Caco-2 (cell line): ENCODE results near the gene PLB1. TPM values are rescaled to one million over a fixed set of nuclear protein-coding genes. Genes with fewer than 3 reads are reported as not detected.

Source experiments
- BruUV-seq: library from RNA; stranded (reverse); fragments of 400-500 nt; replicated peaks from 2 replicates; lab custom pipeline; 2021; lab: Mats Ljungman, UMichigan
- CTCF ChIA-PET: fragments of 300-600 bp; sonication (Branson Sonifier 250); formaldehyde crosslinking; loops from one replicate; lab custom pipeline; 2022; ENCODE audit warnings: antibody characterized with exemption; lab: Charles Lee
- POLR2A ChIA-PET: fragments of 300-600 bp; sonication (Branson Sonifier 250); formaldehyde crosslinking; loops from one replicate; lab custom pipeline; 2022; ENCODE audit warnings: antibody characterized with exemption; lab: Charles Lee
- DNase-seq, 2 experiments: peaks; one replicate each; pipeline versions ENCODE4 v3.0.0 to v3.0.0-alpha.2; 2020 to 2022
- H3K27me3 ChIP-seq: replicated peaks from 2 replicates; pipeline ENCODE4 v1.6.0; 2011; ENCODE audit warnings: low read length; ENCODE audit not compliant: control insufficient read depth, insufficient read depth
- H3K36me3 ChIP-seq: 2 replicates; pipeline ENCODE4 v1.5.1; 2011; ENCODE audit warnings: low read length; ENCODE audit not compliant: control insufficient read depth, insufficient read depth
- H3K4me1 ChIP-seq: fragments of 250-450 bp; sonication (Bioruptor Pico); 2 replicates; pipeline ENCODE4 v1.5.1; 2020; ENCODE audit warnings: mild to moderate bottlenecking
- H3K4me3 ChIP-seq: 2 replicates; pipeline ENCODE4 v1.5.1; 2011; ENCODE audit warnings: low read depth, mild to moderate bottlenecking, control low read depth, low read length
- H3K9me3 ChIP-seq: fragments of 250-450 bp; sonication (Bioruptor Pico); 2 replicates; pipeline ENCODE4 v1.5.1; 2020; ENCODE audit warnings: mild to moderate bottlenecking, moderate library complexity
- H3K27ac Mint-ChIP-seq: one replicate; pipeline ENCODE4 v1.8.0; 2022; ENCODE audit warnings: mixed read lengths; ENCODE audit not compliant: unreplicated experiment
- H3K27me3 Mint-ChIP-seq: one replicate; pipeline ENCODE4 v1.8.0; 2022; ENCODE audit warnings: mixed read lengths; ENCODE audit not compliant: insufficient read depth, unreplicated experiment
- H3K36me3 Mint-ChIP-seq: one replicate; pipeline ENCODE4 v1.8.0; 2022; ENCODE audit warnings: mild to moderate bottlenecking, mixed read lengths; ENCODE audit not compliant: insufficient read depth, unreplicated experiment
- H3K4me1 Mint-ChIP-seq: one replicate; pipeline ENCODE4 v1.8.0; 2022; ENCODE audit warnings: low read depth, mixed read lengths; ENCODE audit not compliant: unreplicated experiment
- H3K4me3 Mint-ChIP-seq: one replicate; pipeline ENCODE4 v1.8.0; 2022; ENCODE audit warnings: mild to moderate bottlenecking, moderate library complexity, mixed read lengths; ENCODE audit not compliant: unreplicated experiment
- H3K9me3 Mint-ChIP-seq: one replicate; pipeline ENCODE4 v1.8.0; 2022; ENCODE audit warnings: mixed read lengths; ENCODE audit not compliant: unreplicated experiment
- CTCF ChIP-seq, 2 experiments: fragments of 200-600 bp in 1 of 2; IDR thresholded peaks; 1 replicate in 1 of 2; 2 replicates in 1 of 2; pipeline versions ENCODE4 v1.5.1 to v1.8.0; 2011 to 2022; ENCODE audit warnings: antibody characterized with exemption in 1 of 2, control low read depth in 1 of 2, inconsistent platforms in 1 of 2, low read depth in 1 of 2, low read length in 1 of 2, mild to moderate bottlenecking in 1 of 2, moderate library complexity in 1 of 2; ENCODE audit not compliant: insufficient read depth in 1 of 2, severe bottlenecking in 1 of 2, unreplicated experiment in 1 of 2
- intact Hi-C: fragments of 100-400 bp; cut with micrococcal nuclease; formaldehyde crosslinking; loops from one replicate; pipeline ENCODE4 v1.10.0; 2022; ENCODE audit not compliant: unreplicated experiment
- total RNA-seq: library from RNA; stranded (reverse); gene quantifications from 2 replicates; pipeline ENCODE4 v1.2.3, GENCODE V29; 2022

PLB1 gene
- total RNA-seq, 1 experiment from 2014 or later = 2.8 TPM

GRCh38 chr2:28639836-28640235 lies 144.0 kb downstream of the PLB1 start:
- intact Hi-C loops = no loop called here
- ChIA-PET POLR2A (no interaction called here), CTCF (no interaction called here)
- no peak for TF ChIP-seq CTCF (IDR thresholded peaks at IDR 0.05; ENCODE audit: insufficient read depth in 1 of 2, low read depth in 1 of 2, low read length in 1 of 2, severe bottlenecking in 1 of 2, unreplicated experiment in 1 of 2)
- no peaks in the 10 kb centered on the region for H3K9me3 ChIP-seq
- no peak overlapping the region for H3K4me3 ChIP-seq
- Mint-ChIP-seq H3K9me3 (no peaks in the 10 kb centered on the region), H3K36me3 (no peaks in the 10 kb centered on the region), H3K27ac (no peak overlapping the region), H3K4me1 (peaks cover 18% of the 10 kb centered on the region), H3K4me3 (no peak overlapping the region), H3K27me3 (no peaks in the 10 kb centered on the region)
- H3K36me3 ChIP-seq = no peaks in the 10 kb centered on the region
- BruUV-seq = no TSS peak
- no peaks in the 10 kb centered on the region for H3K27me3 ChIP-seq
- peak in 1 of 2 experiments; percentile 55 for DNase-seq
- peaks cover 24% of the 10 kb centered on the region for H3K4me1 ChIP-seq

GRCh38 chr2:28640260-28640907 lies 144.5 kb downstream of the PLB1 start:
- DNase-seq = no peak
- peaks cover 18% of the 10 kb centered on the region for H3K4me1 ChIP-seq
- H3K4me3 ChIP-seq = no peak overlapping the region
- no TSS peak for BruUV-seq
- H3K27me3 Mint-ChIP-seq = no peaks in the 10 kb centered on the region
- H3K36me3 Mint-ChIP-seq = no peaks in the 10 kb centered on the region
- peaks cover 18% of the 10 kb centered on the region for H3K4me1 Mint-ChIP-seq
- no peaks in the 10 kb centered on the region for H3K27me3 ChIP-seq
- no peak for TF ChIP-seq CTCF (IDR thresholded peaks at IDR 0.05; ENCODE audit: insufficient read depth in 1 of 2, low read depth in 1 of 2, low read length in 1 of 2, severe bottlenecking in 1 of 2, unreplicated experiment in 1 of 2)
- H3K27ac Mint-ChIP-seq = no peak overlapping the region
- H3K9me3 Mint-ChIP-seq = no peaks in the 10 kb centered on the region
- intact Hi-C loops = no loop called here
- POLR2A ChIA-PET = no interaction called here
- H3K4me3 Mint-ChIP-seq = no peak overlapping the region
- H3K9me3 ChIP-seq = no peaks in the 10 kb centered on the region
- CTCF ChIA-PET = no interaction called here
- H3K36me3 ChIP-seq = no peaks in the 10 kb centered on the region

GRCh38 chr2:28640908-28641300 lies 145.0 kb downstream of the PLB1 start:
- Mint-ChIP-seq H3K9me3 (no peaks in the 10 kb centered on the region), H3K4me3 (no peak overlapping the region), H3K27ac (no peak overlapping the region), H3K4me1 (peaks cover 18% of the 10 kb centered on the region), H3K36me3 (no peaks in the 10 kb centered on the region), H3K27me3 (no peaks in the 10 kb centered on the region)
- ChIA-PET CTCF (no interaction called here), POLR2A (no interaction called here)
- Histone ChIP-seq H3K9me3 (no peaks in the 10 kb centered on the region), H3K4me3 (no peak overlapping the region), H3K4me1 (peaks cover 17% of the 10 kb centered on the region), H3K27me3 (no peaks in the 10 kb centered on the region), H3K36me3 (no peaks in the 10 kb centered on the region)
- intact Hi-C loops = no loop called here
- BruUV-seq = no TSS peak
- TF ChIP-seq CTCF (IDR thresholded peaks at IDR 0.05; ENCODE audit: insufficient read depth in 1 of 2, low read depth in 1 of 2, low read length in 1 of 2, severe bottlenecking in 1 of 2, unreplicated experiment in 1 of 2) = no peak
- no peak for DNase-seq
